HL-60 (cell line): Measurements from ENCODE around the gene ATXN7L1.

ENCODE experiments used
- CTCF ChIP-seq: IDR thresholded peaks from one replicate; pipeline ENCODE4 v1.5.1; 2011; ENCODE audit warnings: low read length, control low read depth, inconsistent platforms; ENCODE audit not compliant: insufficient read depth
- GABPA ChIP-seq: IDR thresholded peaks from 2 replicates; pipeline ENCODE4 v1.6.1; 2012; ENCODE audit warnings: low read depth
- POLR2AphosphoS5 ChIP-seq: IDR thresholded peaks from 2 replicates; pipeline ENCODE4 v1.6.1; 2012; ENCODE audit warnings: low read depth
- REST ChIP-seq: IDR thresholded peaks from 2 replicates; pipeline ENCODE4 v1.6.1; 2012; ENCODE audit warnings: low read depth; ENCODE audit not compliant: insufficient replicate concordance
- SPI1 ChIP-seq: IDR thresholded peaks from 2 replicates; pipeline ENCODE4 v1.6.1; 2012; ENCODE audit warnings: low read depth, mild to moderate bottlenecking, borderline replicate concordance

- TF ChIP-seq CTCF (no peak), POLR2AphosphoS5 (no peak), GABPA (no peak), REST (no peak), SPI1 (no peak)
Measured at GRCh38 chr7:105715528-105715927, 160.9 kb downstream of the ATXN7L1 start.
